Stimulated activated CD4-positive, alpha-beta T cell treated with anti-CD3 and anti-CD28 coated beads, Interleukin-4, amount 100 ng/mL, for 24 hours (primary cell): ENCODE data around the gene POLR3GL.

Source experiments
- DNase-seq: peaks from one replicate; pipeline ENCODE4 v3.0.0-alpha.2; 2020

Gene POLR3GL

DNA sequence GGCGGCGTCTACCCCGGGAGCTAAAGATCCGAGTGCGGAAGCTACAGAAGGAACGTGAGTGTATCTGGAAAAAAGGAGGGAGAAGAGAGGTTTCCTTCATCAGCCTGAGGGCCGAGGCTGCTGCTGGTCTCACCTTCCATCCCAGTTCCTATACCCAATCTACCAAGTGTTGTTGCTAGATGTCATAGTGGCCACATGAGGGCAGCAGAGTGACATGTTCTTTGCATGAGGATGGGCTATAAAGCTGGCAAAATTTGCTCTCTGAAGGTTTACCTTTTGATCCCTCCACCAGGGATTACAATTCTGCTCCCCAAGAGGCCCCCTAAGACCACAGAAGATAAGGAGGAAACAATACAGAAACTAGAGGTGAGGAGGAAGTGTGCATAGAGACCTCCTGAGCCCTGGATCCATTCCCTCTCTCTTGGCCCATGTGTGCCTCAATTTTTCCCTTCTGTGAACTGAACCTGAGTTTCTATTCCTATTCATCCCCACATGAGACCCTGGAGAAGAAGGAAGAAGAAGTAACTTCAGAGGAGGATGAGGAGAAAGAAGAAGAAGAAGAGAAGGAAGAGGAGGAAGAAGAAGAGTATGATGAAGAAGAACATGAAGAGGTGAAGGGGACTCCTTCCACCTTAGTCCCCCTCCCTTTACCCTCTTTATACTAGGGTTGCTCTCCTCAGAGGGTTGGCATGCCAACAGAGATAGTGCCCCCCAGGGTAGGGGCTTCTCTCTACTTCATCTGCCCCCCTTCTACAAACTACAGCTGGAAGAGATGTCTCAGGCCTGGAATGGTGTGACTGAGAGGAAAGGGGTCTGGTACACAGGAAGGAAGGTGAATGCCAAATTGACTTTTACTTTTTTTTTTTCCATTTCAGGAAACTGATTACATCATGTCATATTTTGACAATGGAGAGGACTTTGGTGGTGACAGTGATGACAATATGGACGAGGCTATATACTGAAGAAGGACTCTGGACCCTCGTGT lies 13.3 kb downstream of the POLR3GL start:
- DNase-seq, result peak; percentile 77

DNA sequence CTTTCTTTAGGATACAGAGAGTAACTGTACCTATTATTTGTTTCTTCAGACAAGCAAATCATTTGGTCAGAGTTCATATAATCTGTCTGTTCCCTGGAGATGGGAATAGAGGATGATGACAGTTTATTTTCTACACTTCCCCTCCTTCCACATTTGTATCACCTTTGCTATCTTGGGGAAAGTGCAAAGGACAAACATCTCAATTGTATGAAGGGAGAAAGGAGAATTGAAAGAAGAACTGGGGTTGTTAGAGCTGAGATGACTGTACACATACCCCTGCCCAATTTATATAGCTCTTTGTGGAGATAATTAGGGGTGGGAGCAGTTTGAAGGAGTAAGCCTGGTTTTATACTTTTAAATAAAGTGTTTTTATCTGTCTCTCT lies 14.0 kb downstream of the POLR3GL start:
- DNase-seq, result no peak

DNA sequence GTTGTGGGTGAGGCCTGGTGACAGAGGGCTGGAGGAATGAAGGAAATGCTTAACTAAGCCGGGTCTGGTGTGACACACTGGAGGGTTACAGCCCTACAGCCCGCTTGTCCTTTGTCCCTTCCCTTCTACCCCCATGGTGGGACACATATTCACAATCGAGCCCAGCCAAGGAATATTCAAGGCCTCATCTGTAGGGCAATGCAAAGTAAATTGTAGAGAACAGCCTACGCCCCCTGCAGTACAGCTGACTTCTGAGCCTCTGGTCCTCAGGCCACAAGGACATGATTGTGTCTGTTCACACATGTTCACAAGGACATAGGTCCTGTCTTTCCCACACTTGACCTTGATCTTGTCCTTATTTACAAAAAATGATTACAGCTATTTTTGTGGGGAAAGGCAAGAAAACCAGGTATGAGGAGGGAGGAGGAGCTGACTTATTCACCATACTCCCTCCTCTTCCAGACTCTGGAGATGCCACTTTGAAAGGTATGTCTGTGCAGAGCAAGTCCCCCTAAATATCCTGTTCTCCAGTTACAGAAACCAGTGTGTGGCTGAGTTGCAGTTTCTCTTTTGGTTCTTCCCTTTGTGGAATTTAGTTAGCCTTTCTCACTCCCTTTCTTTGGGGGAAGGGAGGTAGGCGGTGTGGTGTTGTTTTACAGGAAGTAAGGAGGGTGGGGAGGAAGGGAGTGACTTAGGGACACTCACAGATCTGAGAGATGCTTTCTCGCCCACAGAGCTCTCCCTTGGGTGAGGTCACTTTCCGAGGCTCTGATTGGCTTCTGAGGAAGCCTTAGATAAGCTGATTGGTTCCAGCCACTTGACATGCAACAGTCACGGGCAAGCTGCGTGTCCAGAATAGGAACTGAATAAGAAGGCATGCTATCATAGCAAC lies 14.6 kb downstream of the POLR3GL start:
- DNase-seq, result peak; percentile 87

DNA sequence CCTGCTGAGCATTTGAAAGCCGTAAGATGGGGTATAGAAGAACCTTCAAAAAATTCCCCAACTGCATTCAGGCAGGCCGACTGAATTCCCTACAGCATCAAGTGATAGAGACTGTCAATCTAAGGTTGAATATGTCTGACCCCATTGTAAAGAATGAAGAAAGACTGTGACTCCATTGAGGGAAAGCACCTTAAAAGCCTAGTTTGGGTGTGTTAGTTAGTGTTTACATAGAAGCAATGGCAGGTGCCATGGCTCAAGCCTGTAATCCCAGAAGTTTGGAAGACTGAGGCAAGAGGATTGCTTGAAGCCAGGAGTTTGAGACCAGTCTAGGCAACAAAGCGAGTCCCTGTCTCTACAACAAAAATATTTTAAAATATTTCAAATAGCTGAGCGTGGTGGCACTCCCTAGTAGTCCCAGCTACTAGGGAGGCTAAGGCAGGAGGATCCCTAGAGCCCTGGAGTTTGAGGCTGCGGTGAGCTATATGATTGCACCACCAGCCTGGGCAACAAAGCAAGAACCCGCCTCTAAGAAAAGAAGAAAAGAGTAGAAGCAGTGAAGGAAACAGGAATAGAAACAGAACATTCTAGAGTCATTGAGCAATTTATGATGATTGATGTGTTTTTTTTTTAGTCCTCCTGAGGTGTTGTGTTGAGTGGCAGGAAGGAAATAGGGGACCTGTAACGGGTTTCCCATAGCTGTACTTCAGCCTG lies 15.4 kb downstream of the POLR3GL start:
- no peak for DNase-seq

DNA sequence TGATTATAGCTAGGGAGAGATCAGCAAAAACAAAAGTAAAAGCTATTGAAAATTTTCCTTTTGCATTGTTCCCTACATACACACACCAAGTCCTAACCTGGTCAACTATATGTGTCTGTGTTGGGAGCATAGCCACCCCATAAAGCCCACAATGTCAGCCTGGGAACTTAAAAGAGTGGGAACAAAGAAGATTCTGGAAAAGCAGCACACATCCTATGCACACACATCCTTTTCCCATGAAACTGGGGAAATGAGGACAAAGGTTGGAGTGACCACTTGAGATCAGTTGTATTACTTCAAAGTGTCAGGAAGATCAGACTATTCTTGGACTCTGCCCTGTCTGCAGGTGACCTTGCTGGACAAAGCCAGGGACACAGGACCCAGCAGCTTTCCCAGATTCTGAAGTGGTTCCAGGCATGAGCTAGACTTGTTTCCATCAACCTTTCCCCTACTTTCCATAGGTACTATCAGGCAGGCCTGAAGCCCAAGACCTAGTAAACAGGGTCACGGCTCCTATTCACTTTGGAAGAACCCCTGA lies 16.0 kb downstream of the POLR3GL start:
- DNase-seq, result no peak

DNA sequence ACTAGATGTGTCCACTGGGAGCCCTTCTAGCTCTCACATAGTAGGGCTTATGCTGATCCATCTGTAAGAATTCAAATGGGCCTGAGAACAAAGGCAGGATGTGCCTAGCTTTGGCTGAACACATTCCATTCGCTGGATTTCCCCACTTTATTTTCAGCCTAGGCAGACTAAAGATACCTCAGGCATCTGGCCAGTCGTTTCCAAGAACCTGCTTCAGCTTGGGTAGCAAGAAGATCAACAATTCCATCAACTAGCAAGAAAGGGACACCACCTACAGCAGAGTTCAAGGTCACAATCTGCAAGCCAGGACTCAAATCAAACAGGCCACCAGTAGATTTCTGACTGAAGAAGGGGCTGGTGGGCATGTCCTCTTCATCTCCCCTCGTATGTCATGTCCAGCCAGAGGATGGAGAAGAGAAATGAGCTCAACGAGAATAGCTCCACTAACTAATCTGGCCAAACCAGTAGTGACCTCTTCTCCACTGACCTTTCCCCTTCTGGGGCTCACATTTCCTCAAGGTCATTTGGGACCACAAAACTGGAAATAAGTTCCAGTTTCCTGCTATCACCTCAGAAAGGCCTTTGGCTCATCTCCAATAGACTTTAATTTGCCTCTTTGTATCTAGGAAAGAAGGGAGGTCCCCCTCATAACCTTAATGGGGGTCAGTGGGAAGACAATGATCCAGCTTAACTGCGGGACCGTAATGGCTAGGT lies 17.7 kb downstream of the POLR3GL start:
- DNase-seq, result no peak

DNA sequence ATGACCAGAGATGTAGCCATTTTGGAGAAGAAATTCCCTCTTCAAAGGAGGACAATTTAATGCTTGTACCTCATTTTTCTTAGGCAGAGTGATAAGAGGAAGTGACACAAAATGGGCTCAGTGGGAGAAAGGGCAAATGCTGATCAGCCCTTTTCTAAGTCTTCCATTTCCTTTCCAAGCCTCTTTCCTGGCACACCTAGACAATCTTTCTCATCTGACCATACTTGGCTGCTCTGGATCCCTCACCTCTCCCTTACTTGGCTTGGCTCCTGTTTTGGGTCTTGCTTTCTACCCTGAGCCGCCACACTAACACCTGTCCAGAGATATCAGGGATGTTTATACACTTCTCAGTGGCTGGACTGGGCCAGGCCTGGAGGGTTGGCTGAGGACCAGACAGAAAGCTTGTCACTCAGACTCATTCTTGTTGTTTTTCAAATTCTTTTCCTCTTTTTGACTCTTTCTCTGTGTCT lies 18.8 kb downstream of the POLR3GL start:
- DNase-seq, result no peak

DNA sequence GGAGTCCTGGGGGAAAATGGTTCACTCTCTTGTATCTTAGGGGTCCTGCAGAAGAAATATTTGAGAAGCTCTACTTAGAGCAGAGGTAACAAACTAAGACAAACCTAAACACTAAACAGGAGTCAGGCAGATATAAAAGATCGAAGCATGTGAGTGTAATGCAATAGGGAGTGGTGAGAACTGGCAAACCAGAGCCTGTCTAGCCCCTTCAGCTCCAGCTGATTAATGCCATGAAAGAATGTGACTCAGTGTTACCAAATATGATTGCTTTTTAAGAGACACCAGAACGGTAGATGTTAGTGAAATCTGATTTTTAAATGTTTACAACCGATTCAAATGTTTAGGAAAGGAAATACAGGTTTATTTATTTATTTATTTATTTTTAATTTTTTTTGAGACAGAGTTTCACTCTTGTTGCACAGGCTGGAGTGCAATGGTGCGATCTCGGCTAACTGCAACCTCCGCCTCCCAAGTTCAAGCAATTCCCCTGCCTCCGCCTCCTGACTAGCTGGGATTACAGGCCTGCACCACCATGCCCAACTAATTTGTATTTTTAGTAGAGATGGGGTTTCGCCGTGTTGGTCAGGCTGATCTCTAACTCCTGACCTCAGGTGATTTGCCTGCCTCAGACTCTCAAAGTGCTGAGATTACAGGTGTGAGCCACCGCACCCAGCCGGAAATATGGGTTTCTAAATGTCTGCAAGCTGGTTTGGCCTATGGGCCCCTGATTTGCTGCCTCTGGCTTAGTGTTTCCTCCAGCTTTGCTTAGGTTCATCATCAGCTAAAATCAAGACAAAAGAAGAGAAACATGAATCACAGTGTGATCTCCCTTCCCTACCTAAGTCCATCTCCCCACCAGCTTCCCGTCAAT lies 19.7 kb downstream of the POLR3GL start:
- no peak for DNase-seq

DNA sequence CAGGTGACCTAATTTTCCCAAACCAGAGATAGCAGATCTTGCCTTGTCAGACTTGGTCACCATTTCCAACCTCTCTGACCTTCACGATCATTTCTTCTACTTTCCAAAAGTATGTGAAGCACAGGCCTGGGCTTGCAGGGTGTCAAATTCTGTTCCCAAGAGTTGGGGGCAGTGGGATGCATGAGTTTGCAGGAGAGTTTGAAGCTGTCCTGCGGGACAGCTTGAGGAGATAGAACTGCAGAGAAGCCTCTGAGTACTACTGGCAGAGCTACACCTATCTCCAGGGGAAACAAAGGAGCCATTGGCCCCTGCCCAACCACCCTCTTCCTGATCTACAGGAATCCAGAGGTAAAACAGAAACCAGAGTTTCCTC lies 20.6 kb downstream of the POLR3GL start:
- no peak for DNase-seq

DNA sequence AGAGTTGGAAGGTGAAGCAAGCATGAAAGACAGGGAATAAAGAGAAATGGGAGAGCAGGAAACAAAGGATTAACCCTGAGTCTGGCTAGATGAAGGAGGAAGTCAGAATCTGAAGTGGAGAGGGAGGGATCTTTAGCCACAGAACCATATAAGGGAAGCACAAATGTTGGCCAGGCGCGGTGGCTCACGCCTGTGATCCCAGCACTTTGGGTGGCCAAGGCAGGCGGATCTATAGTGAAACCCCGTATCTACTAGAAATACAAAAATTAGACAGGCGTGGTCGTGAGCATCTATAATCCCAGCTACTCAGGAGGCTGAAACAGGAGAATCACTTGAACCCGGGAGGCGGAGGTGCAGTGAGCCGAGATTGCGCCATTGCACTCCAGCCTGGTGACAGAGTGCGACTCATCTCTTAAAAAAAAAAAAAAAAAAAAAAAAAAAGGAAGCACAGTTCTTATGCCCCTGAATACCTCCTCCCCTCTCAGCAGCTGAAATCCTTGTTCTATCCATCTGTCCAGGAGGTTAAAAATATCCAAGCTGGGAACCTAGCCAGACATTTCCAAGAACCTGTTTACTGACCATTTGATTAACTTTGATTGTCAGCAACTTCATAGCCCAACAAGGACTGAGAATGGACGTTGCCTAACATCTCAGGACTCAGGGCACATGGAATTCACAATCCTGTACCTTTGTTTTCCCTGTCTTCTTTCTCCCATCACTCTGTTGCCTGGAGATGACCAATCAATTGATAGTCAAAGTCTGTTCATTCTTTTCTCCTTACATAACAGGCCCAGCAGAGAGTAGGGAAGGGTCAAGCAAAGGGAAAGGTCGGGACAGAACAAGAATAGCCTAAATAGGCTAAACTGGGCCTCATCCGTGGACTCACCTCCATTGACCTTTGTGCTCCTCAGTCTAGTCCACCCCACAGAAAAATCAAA lies 21.3 kb downstream of the POLR3GL start:
- no peak for DNase-seq

DNA sequence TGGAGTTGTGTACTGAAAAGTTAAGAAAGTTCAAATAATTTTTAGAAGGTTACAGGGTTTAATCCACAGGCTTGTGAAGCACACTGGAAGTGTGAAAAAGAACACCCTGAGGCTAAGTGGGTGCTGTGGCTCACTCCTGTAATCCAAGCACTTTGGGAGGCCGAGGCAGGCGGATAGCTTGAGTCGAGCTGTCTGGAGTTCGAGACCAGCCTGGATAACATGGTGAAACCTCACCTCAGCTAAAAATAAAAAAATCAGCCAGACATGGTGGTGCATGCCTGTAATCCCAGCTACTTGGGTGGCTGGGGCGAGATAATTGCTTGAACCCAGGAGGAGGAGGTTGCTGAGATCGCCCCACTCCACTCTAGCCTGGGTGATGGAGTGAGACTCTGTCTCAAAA lies 22.1 kb downstream of the POLR3GL start:
- DNase-seq, result no peak

DNA sequence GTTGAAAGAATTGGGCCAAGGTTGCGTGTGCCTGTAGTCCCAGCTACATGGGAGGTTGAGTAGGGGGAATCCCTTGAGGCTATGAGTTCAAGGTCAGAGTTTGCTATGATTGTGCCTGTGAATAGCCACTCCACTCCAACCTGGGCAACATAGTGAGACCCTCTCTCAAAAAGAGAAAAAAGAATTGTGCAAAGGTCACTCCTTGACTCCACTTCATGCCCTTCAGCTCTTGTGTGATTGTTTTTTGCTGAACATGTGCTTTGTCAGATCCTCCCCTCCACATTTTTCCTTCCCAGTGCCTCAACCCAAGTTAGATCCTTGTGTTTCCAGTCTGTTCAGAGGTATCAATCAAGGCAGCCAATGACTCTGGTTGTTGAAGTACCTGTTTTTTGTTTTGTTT lies 23.4 kb downstream of the POLR3GL start:
- DNase-seq, result no peak

DNA sequence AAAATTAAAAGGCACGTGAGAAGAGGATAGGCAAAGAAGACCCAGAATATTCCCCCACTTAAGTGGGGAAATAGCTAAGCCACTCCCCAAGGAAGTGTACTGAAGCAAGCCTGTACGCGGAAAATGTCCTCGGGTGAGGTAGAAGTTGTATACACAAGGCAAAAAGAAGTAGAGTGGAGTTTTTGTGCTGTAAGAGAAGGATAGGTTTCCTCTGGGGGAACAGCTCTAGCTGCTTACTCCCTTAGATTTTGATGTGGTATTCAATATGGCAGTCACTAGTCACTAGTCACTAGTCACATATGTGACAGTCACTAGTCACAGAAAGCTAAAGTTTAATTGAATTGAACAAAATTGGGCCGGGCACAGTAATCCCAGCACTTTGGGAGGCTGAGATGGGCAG lies 24.3 kb downstream of the POLR3GL start:
- DNase-seq, result no peak

DNA sequence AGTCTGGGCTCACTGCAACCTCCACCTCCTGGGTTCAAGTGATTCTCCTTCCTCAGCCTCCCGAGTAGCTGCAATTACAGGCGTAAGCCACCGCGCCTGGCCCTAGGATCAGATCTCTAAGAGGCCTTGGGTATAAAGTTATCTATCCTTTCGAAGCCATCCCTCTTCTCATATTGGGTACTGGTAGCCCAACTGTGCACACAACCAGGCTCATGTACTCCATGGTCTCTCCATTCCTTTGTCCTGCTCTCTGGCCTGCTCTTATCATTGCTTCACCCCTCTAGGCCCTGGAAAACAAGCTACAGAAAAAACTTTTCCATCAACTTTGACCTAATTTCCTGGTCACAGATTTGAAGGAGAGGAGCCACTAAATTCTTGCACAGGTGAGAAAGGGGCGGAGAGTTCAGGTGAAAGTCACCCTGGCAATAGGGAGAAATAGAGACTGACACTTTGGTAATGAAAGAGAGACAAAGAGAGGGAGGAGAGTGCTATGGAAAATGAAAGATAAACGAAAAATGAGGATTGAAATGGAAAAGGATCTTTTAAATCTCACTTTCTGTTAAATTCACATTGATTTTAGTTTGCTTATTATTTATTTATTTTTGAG lies 25.9 kb downstream of the POLR3GL start:
- no peak for DNase-seq

DNA sequence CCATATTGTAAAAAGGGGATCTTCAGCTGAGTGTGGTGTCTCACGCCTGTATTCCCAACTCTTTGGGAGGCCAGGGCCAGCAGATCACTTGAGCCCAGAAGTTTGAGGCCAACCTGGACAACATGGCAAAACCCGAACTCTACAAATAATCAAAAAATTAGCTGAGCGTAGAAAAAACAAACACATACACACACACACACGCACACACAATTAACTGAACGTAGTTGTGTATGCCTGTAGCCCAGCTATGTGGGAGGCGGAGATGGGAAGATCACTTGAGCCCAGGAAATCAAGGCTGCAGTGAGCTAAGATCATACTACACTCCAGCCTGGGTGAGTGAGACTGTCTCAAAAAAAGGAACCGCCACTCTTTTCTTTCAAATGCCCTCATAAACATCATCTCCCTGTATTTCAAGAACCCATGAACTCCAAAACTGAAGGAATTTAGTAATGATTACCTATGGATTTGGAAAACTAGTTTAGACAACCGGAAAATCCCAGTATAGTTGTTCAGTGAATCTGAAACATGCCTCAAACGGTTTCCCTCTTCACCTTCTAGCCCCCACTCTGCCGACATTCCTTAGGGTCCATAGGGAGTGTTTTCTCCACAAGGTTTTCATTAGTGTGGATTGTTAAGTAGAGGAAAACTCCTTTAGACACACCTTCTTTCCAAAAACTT lies 27.4 kb downstream of the POLR3GL start:
- no peak for DNase-seq

DNA sequence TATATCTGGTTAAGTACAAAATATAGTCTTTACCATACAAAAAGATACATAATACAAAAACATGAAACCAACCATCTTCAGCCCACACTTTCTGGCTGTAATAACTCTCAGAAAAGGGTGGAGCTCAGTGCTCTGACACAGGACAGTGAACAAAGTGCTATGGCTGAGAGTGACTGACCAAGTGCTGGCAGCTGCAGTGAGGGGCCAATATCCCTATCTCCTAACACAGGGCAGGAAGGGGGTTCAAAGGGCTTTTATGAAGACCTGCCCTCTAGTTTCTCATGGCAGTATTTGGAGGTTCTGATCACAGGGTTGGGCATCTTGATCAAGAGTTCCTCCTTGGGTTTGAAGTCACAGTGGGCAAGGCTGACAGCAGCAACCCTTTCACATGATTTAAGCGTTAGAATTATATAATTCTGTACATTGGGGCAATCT lies 28.0 kb downstream of the POLR3GL start:
- DNase-seq, result no peak

DNA sequence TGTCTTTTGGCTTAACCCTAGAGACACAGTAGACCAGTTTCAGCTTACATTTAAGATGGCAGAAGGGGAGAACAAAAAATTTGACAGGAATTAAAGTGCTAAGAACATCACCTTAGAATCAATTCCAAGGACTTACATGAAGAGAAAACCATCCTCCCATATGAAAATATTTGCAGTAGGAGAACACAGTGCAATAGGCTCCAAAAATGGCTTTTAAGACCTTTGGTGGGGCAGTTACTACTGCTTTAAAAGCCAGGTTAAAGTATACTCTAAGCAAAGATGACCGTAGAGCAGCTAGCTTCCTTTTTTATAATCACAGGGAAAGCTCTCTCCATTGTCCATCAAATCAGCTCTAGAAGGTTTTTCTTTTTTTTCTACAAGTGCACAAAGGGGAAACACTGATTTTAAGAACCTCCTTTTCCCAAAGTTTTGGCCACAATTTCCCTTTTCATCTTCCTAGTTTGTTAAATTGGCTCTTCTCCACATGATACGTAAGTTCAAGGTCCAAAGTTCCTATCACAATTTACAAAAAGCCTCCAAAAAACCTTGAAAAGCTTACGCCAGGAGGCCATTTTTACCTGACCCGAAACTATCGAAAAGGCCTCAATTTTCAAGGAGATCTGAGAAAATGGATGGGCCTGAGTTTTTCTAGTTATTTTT lies 28.6 kb downstream of the POLR3GL start:
- no peak for DNase-seq
